HG03432 (cell line): ENCODE measurements around the gene ZNF454.

Source experiments
- ATAC-seq: cut with Tn5 transposase; IDR thresholded peaks from one replicate; pipeline ENCODE4 v1.9.1; 2021; ENCODE audit warnings: mild to moderate bottlenecking, moderate library complexity; ENCODE audit not compliant: unreplicated experiment

The ZNF454 gene

GRCh38 chr5:178940569-178941360 lies at the start of gene ZNF454:
Gene ZNF454 (plus strand): TSS chr5:178941198. CDS start chr5:178942792, 1,594 bp downstream.
- ATAC-seq, result no peak

GRCh38 chr5:178895615-178896571 lies 45.1 kb upstream of the ZNF454 start, which contains the start of gene ZFP2:
Gene ZFP2 (plus strand): TSS chr5:178895913. CDS start chr5:178931314, 35,401 bp downstream.
- ATAC-seq, result peak; percentile 80

GRCh38 chr5:178899289-178899688 lies 41.7 kb upstream of the ZNF454 start:
- ATAC-seq, result no peak

- no peak for ATAC-seq
Observed at GRCh38 chr5:178902849-178903248, 38.1 kb upstream of the ZNF454 start.

- ATAC-seq, result no peak
Observed at GRCh38 chr5:178931846-178932760, 8.9 kb upstream of the ZNF454 start.

GRCh38 chr5:178941361-178941760 lies 363 bp downstream of the ZNF454 start:
- no peak for ATAC-seq

- no peak for ATAC-seq
Observed at GRCh38 chr5:178965465-178966055, 24.6 kb downstream of the ZNF454 start.

GRCh38 chr5:178981381-178981780 lies 40.4 kb downstream of the ZNF454 start:
- ATAC-seq, result no peak

- no peak for ATAC-seq
Observed at GRCh38 chr5:178982941-178983340, 41.9 kb downstream of the ZNF454 start.

- no peak for ATAC-seq
Observed at GRCh38 chr5:178983728-178984127, 42.7 kb downstream of the ZNF454 start.

- no peak for ATAC-seq
Observed at GRCh38 chr5:178984145-178985072, 43.4 kb downstream of the ZNF454 start.

GRCh38 chr5:178986326-178986960 lies 45.4 kb downstream of the ZNF454 start:
- ATAC-seq, result no peak

- no peak for ATAC-seq
Observed at GRCh38 chr5:178988436-178989220, 47.6 kb downstream of the ZNF454 start.

- ATAC-seq, result no peak
Observed at GRCh38 chr5:178989311-178989710, 48.3 kb downstream of the ZNF454 start.

- ATAC-seq, result no peak
Observed at GRCh38 chr5:178990491-178990890, 49.5 kb downstream of the ZNF454 start.

GRCh38 chr5:178991190-178992145 lies 50.5 kb downstream of the ZNF454 start:
- ATAC-seq, result no peak
